HG03175 (cell line): Measurements from ENCODE around the gene GXYLT2.
A peak's percentile ranks its signal among the peaks of the same experiment; 100 is the strongest.
"Not testable (repeated sequence)": the region's sequence is repeated elsewhere in the genome, so short reads cannot be mapped to it uniquely, and the experiment has no call there.

Source experiments
- ATAC-seq: cut with Tn5 transposase; IDR thresholded peaks from one replicate; pipeline ENCODE4 v1.9.1; 2021; ENCODE audit warnings: mild to moderate bottlenecking, moderate library complexity; ENCODE audit not compliant: unreplicated experiment

Gene GXYLT2

GRCh38 chr3:72972706-72973030, 84.8 kb downstream of the GXYLT2 start:
- no peak for ATAC-seq

DNA sequence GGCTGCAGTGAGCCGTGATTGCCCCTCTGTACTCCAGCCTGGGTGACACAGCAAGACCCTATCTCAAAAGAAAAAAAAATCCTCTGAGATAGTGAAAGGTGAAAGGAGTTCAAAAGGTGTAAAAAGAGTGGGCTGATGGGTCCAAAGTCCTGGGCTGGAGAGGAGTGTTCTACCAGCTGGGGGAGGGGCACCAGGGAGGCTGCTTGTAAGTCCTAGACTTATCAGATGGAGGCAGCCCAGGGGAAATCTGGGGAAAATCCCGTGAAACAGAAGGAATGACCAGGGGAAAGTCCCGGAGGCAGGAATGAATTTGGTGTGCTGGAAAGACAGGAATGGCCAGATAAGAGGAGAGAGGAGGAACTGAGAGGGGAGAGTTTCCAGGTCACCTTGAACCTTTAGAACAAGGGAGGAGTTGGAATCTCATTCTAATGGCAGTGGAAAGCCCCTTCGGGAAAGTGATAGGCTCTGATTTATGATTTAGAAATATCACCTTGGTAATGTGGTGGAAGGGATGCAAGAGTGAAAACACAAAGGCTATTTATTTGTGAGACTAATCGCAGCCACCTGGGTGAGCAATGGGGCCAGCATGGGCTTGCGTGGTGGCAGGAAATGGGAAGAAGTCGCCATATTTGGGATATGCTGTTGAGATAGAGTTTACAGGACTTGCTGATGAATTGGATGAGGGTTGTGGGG, 85.3 kb downstream of the GXYLT2 start:
- ATAC-seq, result no peak

DNA sequence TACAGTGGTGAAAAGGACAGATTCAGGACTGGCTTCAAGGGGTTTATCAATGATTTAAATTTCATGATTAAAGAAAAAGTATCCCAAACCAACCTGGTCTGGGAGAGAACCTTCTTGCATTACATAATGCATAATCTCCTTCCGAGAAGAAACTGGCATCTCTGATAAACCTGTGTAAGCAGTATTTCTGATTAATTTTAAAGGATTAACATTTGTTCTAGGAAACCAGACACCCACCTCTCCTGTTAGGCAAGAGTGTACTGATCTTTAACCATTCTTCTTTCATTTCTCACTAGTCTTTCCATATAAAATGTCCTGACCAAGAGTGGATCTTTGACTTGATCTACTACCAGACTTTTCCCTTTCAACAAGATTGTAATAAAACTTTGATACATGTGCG, 85.9 kb downstream of the GXYLT2 start:
- no peak for ATAC-seq

GRCh38 chr3:72974956-72975355, 87.1 kb downstream of the GXYLT2 start:
- ATAC-seq, result no peak

DNA sequence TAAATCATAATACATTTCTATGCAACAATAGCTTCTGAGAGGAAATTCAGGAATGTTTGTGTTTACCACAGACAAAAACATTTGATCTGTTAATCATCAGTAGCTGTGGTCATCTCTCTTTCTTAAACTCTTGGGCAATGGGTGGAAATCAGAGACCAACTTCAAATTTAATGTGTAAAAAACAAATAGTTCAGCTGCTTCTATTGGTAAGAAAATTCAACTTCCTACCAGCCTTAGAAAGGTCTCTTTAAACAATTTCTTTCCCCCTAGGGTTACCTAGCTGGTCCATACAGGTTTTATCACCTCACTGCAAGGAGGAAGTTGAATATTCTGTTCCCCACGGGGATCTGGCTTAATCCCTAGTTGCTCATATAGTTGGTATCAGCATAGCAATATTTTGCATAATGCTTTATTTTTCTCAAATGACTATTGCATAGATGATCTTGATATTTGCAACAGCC, 88.5 kb downstream of the GXYLT2 start:
- no peak for ATAC-seq

DNA sequence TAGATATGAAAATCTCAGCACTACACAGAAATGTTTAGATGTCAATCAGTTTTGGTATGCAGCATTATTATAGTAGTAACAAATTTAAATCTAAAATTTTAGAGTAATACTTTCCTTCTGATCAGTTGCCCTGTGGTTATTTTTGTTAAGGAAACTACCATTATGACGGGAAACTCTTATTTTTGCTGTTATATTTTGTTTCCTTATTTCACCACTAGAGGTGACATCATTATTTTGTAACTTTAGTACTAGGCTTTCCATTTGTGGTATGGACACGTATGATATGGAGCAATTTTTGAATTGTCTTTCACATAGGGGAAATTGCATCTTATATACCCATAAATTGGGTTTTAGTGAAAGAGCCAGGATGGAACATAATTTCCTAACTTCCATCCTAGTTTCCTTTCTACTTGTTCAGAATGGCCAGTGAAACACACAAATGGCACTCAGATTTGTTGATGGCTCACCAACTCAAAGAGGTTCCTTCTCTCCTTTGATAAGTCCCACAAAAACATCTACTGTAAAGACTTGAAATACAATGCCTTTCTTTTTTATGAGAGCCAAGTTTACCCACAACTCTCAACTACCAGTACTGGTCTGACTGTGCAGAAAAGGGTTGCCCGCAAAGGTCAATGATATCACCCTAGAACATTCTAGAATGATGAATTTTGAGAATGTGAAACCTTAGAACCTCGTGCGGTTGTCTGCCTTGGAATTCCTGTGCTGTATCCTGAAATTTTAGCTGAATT, 89.4 kb downstream of the GXYLT2 start:
- ATAC-seq, result peak; percentile 56

- ATAC-seq, result no peak
Observed at GRCh38 chr3:72982609-72983366, 94.9 kb downstream of the GXYLT2 start.

- ATAC-seq, result no peak
Observed at GRCh38 chr3:72985576-72985975, 97.7 kb downstream of the GXYLT2 start.

- ATAC-seq, result no peak
Observed at GRCh38 chr3:72990701-72991395, 103.0 kb downstream of the GXYLT2 start.

DNA sequence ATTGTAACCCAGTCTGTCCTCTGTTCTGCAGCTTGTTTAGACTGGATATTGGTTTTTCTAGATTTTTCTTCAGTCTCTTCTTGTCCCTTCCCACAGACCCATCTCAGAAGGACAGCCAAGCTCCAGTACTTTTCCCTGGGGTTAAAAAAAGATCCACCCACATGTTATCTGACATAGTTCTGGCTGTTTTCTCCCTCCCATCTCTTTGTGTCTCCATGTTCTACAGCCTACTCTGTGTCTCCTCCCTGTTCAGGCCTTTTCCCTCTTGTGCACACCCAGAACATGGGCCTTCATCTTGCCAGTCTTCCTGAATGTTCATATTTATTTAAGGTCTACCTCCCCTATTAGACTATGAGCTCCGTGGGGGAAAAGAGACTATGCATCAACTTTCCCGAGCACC, 103.7 kb downstream of the GXYLT2 start:
- no peak for ATAC-seq

DNA sequence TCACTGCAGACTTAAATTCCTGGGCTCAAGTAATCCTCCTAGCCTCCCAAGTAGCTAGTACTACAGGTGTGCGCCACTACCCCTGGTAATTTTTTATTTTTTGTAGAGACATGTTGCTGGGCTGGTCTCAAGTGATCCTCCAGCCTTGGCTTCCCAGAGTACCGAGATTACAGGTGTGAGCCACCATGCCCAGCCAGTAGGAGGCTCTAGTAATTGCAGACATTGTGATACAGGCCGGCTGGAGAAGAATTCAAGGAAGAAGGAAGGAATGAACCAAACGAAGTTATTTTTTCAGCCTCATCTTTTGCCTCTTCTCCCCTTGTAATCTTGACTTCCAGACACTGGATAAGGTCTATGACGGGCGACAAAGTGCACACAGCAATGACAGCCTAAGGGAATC, 105.5 kb downstream of the GXYLT2 start:
- no peak for ATAC-seq

GRCh38 chr3:72995337-72995736, 107.5 kb downstream of the GXYLT2 start:
- ATAC-seq, result no peak

DNA sequence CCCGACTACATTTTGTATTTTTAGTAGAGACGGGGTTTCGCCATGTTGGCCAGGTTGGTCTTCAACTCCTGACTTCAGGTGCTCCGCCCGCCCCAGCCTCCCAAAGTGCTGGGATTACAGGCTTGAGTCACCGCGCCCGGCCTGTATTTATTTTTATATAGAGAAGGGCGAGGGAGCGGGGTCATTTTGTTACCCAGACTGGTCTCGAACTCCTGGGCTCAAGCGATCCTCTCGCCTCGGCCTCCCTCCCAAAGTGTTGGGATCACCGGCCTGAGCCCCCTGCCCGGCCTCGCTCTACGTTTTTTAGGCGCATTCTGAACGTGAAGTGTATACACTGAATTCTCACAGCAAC, 108.3 kb downstream of the GXYLT2 start:
- no peak for ATAC-seq

GRCh38 chr3:72996473-72997333, 108.9 kb downstream of the GXYLT2 start, which contains the start of gene PPP4R2:
TSS of gene PPP4R2 (plus strand) at chr3:72996811. CDS start at chr3:72997038, 227 bp downstream.
- ATAC-seq, result peak; percentile 87

- ATAC-seq, result peak; percentile 28
Observed at GRCh38 chr3:72997421-72997961, 109.6 kb downstream of the GXYLT2 start.

GRCh38 chr3:72998466-72998865, 110.6 kb downstream of the GXYLT2 start:
- no peak for ATAC-seq

DNA sequence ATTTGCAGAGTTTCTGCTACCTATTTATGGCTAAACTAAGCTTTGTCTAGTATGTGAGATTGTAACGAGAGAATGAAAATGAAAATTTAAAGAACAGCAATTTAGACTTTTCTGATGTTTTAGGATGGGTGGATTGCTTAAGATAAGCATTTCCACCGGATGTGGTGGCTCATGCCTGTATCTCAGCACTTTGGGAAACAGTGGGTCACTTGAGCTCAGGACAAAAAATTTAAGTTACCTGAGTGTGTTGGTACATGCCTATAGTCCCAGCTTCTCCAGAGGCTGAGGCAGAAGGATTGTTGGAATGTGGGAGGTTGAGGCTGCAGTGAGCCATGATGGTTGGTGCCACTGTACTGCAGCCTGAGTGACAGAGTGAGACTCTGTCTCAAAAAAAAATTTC, 112.1 kb downstream of the GXYLT2 start:
- ATAC-seq, result no peak

DNA sequence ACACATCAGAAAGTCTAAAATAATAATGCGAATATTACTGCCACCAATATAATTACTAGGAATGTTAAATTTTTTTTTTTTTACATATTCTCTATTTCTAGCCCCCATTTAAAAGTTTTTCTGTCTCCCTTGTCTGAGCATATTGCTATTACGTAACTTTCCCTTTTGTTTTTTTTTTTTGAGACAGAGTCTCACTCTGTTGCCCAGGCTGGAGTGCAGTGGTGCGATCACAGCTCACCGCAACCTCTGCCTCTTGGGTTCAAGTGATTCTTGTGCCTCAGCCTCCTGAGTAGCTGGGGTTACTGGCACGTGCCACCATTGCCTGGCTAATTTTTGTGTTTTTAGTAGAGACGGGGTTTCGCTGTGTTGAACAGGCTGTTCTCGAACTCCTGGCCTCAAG, 115.2 kb downstream of the GXYLT2 start:
- not testable (repeated sequence) for ATAC-seq

DNA sequence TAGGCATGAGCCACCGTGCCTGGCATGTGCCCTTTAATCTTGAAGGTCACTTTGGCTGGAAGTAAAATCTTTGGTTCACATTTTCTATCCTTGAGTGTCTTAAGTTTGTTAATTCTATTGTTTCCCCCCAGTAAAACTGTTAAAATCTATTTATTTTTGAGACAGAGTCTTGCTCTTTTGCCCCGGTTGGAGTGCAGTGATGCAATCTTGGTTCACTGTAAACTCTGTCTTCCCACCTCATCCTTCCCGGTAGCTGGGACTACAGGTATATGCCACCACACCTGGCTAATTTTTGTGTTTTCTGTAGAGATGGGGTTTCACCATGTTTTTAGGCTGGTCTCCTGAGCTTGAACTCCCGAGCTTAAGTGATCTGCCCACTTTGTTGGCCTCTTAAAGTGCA, 116.5 kb downstream of the GXYLT2 start:
- no peak for ATAC-seq
